Neuron (in vitro differentiated cells): ENCODE results near the gene MAP4K2.

Source experiments
- H2AFZ ChIP-seq: one replicate; pipeline ENCODE4 v1.6.1; 2013; ENCODE audit warnings: low read depth, mild to moderate bottlenecking, inconsistent platforms, low read length, moderate library complexity
- H3K27me3 ChIP-seq: one replicate; pipeline ENCODE4 v1.6.1; 2013; ENCODE audit warnings: low read length; ENCODE audit not compliant: insufficient read depth
- H3K36me3 ChIP-seq: one replicate; pipeline ENCODE4 v1.6.1; 2013; ENCODE audit warnings: low read length; ENCODE audit not compliant: insufficient read depth
- H3K4me1 ChIP-seq: one replicate; pipeline ENCODE4 v1.6.1; 2013; ENCODE audit warnings: low read length; ENCODE audit not compliant: insufficient read depth
- H3K4me3 ChIP-seq: 2 replicates; pipeline ENCODE4 v1.5.1; 2013; ENCODE audit warnings: mild to moderate bottlenecking, low read length, moderate library complexity
- H3K9me3 ChIP-seq: one replicate; pipeline ENCODE4 v1.6.1; 2013; ENCODE audit warnings: low read length

Gene MAP4K2

DNA sequence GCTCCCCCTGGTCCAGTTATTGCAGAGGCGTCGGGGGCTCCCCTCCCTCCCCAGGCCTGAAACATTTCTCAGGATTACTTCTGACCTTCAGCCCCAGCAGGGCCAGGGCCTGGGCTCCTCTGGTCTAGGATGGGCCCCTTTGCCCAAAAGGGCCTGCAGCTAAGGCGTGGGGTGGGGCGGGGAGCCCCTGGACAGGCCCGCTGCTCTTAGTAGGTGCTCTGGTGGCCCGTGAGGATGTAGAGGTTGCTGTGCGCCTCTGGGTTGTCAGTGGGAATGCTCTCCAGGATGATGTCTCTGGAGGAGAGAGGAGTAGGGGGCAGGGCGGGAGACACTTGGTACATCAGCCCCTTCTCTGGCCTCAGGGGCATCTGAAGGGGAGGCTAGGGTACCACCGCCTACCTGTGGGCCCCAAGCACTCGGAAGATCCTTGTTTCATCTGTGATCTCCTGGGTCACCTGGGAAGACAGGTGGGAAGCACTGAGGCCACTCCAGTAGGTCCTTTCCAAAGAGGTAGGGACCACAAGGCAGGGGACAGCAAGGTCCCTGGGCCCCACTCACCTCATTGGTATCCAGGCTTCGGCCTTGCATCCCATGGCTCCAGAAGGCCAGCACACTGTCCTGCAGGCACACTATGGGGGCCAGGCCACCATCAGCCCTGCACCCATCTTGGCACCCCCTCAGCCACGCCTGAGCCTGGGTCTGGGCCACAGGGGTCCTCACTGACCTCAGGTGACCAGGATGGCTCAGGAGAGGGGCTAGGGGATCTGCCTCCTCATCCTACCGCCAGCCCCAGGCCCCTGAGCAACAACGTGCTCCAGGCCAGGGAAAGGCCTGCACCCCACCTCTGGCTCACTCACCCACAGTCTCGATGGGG lies 13.4 kb downstream of the MAP4K2 start:
- Histone ChIP-seq H3K4me3 (no peak overlapping the region), H2AFZ (no peak overlapping the region), H3K27me3 (no peaks in the 10 kb centered on the region), H3K4me1 (no peaks in the 10 kb centered on the region), H3K9me3 (no peaks in the 10 kb centered on the region), H3K36me3 (no peaks in the 10 kb centered on the region)

DNA sequence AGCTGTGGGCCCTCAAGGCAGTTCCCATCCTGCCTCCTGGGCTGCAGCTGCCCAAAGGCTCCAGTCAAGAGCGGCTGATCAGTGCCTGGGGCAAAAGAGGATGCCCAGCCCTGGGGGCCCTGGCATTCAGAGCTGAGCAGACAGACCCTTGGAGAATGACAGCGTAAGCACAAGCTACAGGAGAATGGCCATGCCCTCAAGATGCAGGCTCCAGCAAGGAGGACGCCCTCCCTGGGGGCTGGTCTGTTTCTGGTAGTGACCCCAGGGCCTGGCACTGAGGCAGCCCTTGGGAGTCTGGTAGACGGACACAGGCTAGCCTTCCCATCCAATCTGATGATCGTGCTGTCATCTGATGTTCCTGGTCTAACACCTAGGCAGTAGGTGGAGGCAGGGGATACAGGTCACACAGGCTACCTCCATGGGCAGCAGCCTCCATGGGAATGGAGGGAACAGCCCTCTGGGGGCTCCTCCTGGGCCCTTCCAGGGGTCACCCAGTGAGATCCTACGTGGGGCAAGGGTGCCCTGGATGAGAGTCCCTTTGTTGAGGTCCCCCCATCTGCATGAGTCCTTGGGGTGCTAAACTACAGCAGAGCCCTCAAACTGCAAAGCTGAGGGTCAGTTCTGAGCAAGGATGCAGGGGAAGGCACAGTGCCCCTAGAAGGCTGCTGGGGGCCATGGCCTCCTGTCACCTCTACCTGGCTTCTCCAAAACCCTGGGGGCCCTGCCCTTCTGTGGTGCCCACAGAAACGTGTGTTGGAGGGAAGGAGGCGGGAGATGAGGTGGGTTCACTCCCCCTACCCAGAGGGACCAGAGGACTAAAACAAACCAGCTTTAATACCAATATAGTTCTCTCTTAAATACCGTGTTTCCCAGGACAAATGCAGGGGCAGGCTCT lies 14.4 kb downstream of the MAP4K2 start:
- Histone ChIP-seq H3K4me3 (no peak overlapping the region), H3K36me3 (no peaks in the 10 kb centered on the region), H3K27me3 (no peaks in the 10 kb centered on the region), H3K9me3 (no peaks in the 10 kb centered on the region), H3K4me1 (no peaks in the 10 kb centered on the region), H2AFZ (no peak overlapping the region)

DNA sequence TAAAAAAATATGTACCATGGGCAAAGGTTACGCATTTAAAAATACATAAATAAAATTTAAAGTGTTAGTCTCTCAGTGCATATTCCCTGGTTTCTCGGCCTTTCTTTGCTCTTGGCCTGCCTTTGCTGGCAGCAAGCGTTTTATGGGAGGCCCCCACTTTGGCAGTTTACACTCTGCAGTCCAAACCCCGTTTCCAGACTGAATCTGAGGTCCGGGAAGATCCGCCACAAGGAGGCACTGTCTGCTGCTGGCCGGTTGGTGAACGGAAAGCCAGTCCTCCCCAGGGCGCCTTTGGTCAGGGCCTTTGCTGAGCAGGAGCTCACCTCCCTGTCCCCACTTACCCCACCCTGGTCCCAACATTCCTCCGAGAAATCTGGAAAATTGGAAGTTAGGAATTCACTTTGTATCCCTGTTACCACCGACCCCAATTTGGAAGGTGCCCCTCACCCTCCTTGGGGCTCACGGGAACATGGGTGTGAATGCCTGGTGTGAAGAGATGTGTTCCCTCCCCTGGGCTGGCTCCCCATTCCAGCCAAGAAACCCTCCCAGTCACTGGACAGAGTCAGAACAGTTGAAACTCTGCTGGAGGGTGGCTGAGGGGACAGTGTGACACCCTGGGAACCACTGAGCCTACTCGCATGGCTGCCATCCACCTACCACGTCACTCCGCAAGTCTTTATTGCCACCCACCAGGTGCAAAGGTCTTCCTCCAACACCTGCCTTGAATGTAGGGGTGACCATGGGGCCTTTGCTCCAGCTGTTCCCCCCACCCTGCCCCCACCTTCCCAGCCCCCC lies 15.3 kb downstream of the MAP4K2 start:
- no peaks in the 10 kb centered on the region for H3K4me1 ChIP-seq
- H3K36me3 ChIP-seq, result no peaks in the 10 kb centered on the region
- no peaks in the 10 kb centered on the region for H3K27me3 ChIP-seq
- H3K9me3 ChIP-seq, result no peaks in the 10 kb centered on the region
- no peak overlapping the region for H3K4me3 ChIP-seq
- no peak overlapping the region for H2AFZ ChIP-seq

DNA sequence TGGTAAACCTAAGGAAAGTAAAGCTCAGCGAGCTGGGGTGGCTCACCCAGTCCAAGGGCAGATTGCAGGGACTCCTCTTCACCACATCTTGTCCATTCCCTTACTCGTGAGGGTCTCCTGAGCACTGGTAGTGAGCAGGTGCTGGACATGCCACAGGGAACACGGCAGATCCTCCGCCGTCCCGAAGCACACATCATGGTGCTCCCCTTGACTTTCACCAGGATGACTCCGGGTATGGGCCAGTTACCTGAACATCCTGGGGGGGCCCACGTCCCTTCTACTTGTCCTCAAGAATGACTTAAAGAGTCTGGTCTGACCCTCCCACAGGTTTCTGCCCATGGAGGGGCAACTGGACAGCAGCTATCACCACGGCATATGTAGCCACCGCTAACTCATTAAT lies 16.7 kb downstream of the MAP4K2 start:
- Histone ChIP-seq H3K4me3 (no peak overlapping the region), H3K27me3 (no peaks in the 10 kb centered on the region), H3K9me3 (no peaks in the 10 kb centered on the region), H3K4me1 (no peaks in the 10 kb centered on the region), H2AFZ (no peak overlapping the region), H3K36me3 (peaks cover under 1% of the 10 kb centered on the region)

DNA sequence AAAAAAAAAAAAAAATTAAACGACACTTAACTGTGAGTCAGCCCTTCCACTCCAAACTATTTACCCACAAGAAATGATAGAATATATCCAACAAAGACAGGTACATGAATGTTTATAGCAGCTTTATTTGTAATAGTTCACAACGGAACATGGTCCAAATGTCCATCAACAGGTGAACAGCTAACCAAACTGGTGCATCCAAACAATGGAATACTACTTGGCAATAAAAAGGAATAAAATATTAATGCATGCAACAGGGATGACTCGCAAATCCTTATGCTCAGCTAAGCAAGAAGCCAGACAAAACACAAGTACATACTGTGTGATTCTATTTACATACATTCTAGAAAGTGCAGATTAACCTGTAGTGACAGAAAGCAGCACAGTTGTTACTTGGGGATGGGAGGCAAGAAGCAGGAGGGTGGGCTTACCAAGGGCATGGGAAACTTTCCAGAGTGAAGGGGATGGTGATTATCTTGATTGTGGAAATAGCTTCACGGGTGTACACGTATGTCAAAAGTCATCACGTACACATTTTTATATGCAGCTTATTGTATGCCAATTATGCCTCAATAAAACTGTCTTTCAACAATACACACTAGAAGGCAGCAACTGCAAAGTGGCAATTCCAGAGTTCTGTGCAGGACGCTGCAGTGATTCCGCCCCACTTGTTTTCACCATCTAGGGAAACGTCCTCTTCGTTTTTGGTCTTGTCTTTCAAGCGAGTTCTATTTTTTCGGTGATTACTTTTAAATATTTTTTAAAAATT lies 18.0 kb downstream of the MAP4K2 start:
- H3K9me3 ChIP-seq, result no peaks in the 10 kb centered on the region
- H3K27me3 ChIP-seq, result no peaks in the 10 kb centered on the region
- no peak overlapping the region for H3K4me3 ChIP-seq
- no peak overlapping the region for H2AFZ ChIP-seq
- H3K4me1 ChIP-seq, result no peaks in the 10 kb centered on the region
- peaks cover 9% of the 10 kb centered on the region for H3K36me3 ChIP-seq

DNA sequence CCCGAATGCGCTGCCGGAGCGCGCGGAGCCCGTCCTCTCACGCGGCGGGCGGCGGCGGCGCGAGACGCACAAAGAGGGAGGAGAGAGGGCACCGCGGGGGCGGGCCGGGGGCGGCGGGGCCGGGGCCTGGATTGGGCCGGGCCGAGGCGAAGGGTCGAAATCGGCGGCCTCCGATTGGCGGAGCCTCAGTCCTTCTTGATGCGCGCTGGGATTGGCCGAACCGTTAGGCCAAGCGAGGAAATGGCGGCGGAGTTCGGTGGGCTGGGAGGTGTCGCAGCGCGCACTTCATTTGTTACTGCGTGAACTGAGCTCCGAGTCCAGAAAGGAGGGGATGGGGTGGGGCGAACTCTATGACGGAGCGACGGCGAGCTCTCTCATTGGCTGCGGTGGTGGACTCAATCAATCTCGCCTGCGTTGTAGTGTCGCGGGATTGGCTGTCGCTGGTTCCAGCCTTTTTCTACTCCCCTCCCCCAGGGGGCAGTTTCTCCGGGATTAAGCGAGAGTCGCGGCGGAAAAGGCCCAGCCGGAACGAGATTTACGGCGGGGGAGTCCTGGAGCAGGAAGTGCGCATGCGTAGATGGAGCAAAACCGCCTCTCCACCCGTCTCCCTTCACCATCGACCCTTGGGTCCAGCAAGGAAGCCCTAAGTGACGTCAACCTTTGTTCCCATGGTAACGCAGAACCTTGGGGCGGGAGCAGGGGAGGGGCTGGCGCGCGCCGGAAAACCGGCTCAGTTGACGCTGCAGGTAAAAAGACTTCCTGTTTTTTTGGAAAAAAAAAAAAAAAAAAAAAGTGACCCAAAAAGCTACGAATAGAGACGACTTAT lies 24.3 kb downstream of the MAP4K2 start, which contains the start of gene SF1:
Gene SF1, minus strand, starts transcription at position 70 of the 826 bp plus-strand sequence. CDS start 150 bp downstream, outside the sequence.
- Histone ChIP-seq H3K27me3 (no peaks in the 10 kb centered on the region), H2AFZ (peak within 1 kb of the TSS; percentile 70), H3K4me3 (peak within 1 kb of the TSS; percentile 99), H3K36me3 (peaks cover 45% of the 10 kb centered on the region), H3K4me1 (peaks cover 28% of the 10 kb centered on the region), H3K9me3 (no peaks in the 10 kb centered on the region)

DNA sequence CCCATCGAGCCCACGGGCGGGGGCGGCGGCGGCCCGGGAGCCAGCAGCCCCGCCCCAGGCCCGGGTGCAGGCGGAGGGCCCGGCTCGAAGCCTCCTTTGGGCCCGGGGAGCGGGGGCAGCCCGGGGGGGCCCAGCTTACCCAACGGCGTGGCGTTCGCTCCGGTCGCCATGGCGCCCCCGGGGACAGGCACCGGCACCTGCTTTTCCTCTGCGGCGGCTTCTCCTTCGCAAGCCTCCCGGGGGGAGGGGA lies 24.9 kb downstream of the MAP4K2 start:
- Histone ChIP-seq H3K27me3 (no peaks in the 10 kb centered on the region), H3K4me3 (peak overlapping the region; percentile 99), H3K9me3 (no peaks in the 10 kb centered on the region), H2AFZ (no peak overlapping the region), H3K36me3 (peaks cover 51% of the 10 kb centered on the region), H3K4me1 (peaks cover 28% of the 10 kb centered on the region)

DNA sequence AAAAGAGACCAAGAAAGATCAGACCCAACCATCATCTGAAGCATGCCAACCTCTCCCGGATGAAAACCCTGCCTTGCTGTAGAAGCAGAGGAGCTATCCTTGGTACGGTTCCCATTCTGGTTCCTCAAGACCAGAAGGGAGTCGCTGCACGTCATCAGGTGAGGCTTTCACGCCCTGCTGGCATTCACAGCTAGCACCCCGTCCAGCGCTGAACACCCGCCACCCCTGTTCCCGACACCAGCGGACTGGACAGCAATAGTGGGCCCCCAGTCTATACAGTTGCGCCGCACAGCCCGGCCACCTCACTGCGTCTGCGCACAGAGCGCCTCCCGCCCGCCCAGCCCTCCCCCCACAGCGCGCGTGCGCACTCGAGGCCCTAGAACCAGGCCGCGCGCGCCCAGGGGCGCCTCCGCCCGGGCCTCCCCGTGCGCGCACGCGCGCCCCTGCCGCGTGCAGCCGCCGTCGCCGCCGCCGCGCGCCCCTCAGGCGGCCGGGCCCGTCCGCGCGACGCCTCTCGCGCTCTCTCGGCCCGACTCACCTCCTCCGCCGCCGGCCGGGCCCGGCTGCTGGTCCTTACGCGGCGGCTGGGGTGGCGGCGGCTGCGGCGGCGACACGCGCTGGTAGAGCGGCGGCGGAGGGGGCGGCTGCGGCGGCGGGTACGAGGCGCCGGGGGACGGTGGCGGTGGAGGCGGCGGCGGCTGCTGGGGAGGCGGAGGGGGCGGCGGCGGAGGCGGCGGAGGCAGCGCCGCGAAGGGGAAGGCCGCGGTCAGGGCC lies 25.4 kb downstream of the MAP4K2 start:
- Histone ChIP-seq H3K27me3 (no peaks in the 10 kb centered on the region), H2AFZ (no peak overlapping the region), H3K36me3 (peaks cover 56% of the 10 kb centered on the region), H3K4me3 (peak overlapping the region; percentile 99), H3K9me3 (no peaks in the 10 kb centered on the region), H3K4me1 (peaks cover 28% of the 10 kb centered on the region)

DNA sequence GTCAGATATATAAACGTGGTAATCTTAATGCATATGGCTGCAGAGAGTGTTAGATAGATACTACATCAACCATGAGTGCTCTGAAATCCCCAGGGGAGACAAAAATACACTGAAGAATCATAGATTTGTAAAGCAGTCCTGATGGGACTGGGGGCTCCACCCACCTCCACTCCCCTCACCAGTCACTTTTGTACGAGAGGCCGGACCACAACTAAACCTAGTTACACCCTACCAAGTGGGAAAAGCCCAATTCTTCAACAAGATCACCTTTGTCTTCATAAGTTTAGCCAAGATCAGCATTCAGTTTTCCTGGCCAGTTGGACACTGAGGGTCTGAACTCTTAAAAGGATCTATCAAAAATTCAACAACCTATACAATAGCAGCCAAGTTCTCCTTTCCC lies 26.1 kb downstream of the MAP4K2 start:
- peaks cover 28% of the 10 kb centered on the region for H3K4me1 ChIP-seq

DNA sequence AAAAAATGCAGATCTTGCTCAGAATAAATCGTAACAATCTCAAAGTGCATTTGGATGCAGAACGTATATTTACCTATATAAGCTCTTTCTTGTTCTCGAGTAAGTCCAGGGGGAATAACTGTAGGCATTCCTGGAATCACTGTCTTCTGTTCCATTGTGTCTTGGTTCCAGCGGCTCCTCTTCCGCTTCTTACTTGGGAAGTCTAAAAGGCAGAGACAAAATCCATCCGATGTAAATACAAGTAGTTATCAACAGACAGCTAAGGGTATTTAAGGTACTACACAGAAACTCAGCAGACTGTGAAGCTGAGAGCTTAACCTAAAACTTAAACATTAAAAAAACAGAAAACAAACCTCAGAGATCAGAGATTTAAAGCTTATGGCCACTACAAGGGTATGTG lies 26.6 kb downstream of the MAP4K2 start:
- no peaks in the 10 kb centered on the region for H3K9me3 ChIP-seq
- peaks cover 28% of the 10 kb centered on the region for H3K4me1 ChIP-seq
- H3K36me3 ChIP-seq, result peaks cover 68% of the 10 kb centered on the region
- no peak overlapping the region for H2AFZ ChIP-seq
- H3K27me3 ChIP-seq, result no peaks in the 10 kb centered on the region
- H3K4me3 ChIP-seq, result peak overlapping the region; percentile 99

More for the DNA sequence above, 26.1 kb downstream of the MAP4K2 start:
- Histone ChIP-seq H3K4me3 (peak overlapping the region; percentile 99), H3K9me3 (no peaks in the 10 kb centered on the region), H3K36me3 (peaks cover 64% of the 10 kb centered on the region), H2AFZ (no peak overlapping the region), H3K27me3 (no peaks in the 10 kb centered on the region)

DNA sequence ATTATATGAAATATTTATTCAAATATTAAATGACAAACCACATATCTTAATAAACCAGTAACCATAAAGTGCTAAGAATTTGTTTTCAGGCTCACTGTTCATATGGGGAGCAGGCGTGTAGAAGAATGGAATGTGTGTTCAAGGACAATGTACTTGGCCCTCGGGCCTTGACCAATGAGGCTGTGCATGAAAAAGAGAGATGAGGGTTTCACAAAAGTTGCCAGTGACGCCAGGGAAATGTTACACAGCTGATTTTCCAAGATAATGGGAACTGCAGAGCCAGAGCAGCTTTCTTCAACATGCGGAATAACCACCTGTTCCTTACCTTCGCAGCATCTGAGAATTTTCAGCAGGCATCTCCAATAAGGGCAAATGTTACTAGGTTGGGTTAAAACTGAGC lies 28.9 kb downstream of the MAP4K2 start:
- peaks cover 24% of the 10 kb centered on the region for H3K4me1 ChIP-seq
- peaks cover 82% of the 10 kb centered on the region for H3K36me3 ChIP-seq
- no peak overlapping the region for H2AFZ ChIP-seq
- H3K9me3 ChIP-seq, result no peaks in the 10 kb centered on the region
- no peaks in the 10 kb centered on the region for H3K27me3 ChIP-seq
- no peak overlapping the region for H3K4me3 ChIP-seq
